ENCODE results near the gene EPC1.
A peak's percentile ranks its signal among the peaks of the same experiment; 100 is the strongest.
"Not testable (repeated sequence)": the region's sequence is repeated elsewhere in the genome, so short reads cannot be mapped to it uniquely, and the experiment has no call there.

Gene EPC1

DNA sequence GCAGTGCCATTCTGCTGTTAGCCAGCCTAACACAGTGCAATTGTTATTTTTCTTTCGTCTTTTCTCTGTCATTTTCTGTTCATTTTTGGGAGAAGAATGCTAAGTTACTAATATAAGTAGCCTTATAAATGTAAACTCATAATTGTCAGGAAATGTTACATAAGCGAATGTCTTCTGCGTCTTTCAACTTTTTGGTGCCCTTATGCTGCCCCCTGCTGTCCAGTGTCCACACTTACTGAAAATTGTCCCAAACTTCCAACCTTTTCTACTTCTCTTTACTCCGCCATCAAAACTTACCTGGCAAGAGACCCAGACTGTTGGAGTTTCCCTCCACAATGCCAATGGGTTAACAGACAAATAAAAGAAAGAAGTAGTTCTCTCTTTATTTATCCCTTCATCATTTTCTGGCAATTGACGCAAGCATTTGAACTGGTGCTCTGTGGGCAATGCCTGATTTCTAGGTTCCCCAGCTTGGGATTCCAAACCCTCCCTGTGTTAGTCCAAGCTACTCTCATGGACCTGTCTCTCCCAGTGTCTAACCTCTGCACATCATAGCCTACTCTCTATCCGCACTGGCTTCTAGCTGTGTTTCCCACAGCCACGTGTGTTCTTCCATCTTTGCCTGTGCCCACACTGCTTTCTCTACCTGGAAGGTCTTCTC lies 21.0 kb upstream of the EPC1 start:
- peak; percentile 73 for DNase-seq

DNA sequence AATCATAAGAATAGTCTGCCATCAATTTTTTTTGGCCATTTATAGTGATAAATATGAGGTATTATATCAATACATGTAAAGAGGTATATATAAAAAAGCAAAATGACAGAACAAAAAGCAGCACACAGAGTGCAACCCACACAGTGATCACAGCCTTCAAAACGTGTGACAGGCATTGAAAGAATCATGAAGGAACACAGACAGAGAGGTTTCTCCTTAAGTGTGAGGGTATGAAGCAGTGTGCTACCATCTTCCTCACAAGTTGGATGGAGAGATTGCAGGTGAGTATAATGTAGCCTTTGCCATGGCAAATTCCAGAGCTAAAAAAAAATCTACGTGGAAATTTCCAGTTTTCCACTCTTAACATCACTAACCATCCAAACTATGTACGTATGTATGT lies 19.6 kb upstream of the EPC1 start:
- DNase-seq, result no peak

DNA sequence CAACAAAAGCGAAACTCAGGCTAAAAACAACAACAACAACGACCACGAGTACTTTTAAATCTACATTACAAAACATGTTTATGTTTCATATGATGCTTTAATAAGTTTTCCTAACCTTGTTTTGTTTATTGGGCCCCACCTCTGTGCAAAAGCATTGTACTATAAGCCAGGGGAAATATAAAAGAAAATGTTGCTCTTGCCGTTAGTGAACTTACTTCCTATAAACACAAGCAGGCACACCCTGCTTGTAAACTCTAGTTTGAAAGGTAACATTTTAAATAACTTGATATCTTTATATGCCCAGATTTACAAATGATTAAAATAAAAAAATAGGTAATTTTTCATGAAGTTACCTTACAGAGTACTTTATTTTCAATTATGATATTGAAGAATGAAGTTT lies 19.2 kb upstream of the EPC1 start:
- no peak for DNase-seq

DNA sequence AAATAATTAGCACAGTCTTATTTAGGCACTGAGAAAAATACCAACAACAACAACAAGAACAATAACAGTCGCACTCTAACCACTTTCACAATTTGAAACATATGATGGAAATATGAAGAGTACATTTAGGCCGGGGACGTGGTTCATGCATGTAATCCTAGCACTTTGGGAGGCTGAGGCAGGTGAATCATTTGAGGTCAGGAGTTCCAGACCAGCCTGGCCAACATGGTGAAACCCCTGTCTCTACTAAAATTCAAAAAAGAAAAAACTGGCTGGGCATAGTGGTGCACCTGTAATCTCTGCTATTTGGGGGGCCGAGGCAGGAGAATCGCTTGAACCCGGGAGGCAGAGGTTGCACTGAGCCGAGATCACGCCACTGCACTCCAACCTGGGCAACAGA lies 18.4 kb upstream of the EPC1 start:
- DNase-seq, result not testable (repeated sequence)

DNA sequence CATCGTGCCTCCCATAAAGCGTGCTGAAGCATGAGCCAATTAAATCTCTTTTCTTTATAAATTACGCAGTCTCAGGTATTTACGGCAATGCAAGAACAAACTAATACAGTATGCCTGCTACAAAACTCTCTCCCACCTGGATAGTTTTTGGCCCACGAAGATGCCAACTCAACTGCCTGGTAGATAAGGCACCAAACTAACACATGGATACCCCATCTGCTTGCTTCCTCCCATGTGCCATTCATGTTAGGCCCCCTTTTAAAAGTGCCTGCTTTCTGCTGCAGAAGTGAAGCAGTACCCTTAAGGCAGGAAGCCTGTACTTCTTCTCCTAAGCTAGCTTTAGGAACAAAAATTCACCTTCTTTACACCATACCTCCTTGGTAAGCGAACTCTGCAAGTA lies 15.6 kb upstream of the EPC1 start:
- no peak for DNase-seq

DNA sequence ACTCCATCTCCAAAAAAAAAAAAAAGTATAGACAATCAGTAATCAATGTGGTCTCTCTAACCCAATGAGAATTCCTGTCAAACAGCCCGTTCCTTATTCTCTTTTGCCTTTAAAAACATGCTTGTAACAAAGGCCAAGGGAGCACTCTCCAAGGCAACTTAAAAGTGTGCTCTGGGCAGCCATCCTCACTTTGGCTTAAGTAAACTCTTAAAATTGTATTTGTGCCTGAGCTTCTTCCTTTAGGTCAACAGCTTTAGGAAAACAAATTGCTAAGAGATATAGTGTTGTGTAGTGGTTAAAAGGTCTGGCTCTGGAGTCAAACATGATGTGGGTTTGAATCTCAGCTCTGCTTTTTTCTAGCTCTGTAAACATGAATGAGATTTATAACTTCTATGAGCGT lies 13.9 kb upstream of the EPC1 start:
- DNase-seq, result no peak

DNA sequence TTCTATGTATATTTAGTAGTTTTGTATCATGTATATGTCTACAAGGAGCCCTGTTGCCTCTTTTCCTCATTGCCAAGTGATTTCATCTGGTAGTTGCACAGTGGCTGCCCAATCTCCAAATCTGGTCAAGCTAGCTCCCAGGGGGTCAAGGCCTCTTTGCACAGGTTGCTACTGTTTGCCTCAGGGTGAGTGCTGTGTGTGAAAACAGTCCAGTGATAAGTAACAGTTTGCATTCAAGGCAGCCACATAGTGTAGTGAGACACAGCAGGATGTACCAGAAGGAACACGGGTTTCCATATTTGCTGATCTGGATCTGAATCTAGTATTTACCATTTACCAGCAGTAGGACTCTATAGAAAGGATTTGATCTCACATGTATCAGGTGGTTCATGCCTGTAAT lies 13.3 kb upstream of the EPC1 start:
- DNase-seq, result no peak

DNA sequence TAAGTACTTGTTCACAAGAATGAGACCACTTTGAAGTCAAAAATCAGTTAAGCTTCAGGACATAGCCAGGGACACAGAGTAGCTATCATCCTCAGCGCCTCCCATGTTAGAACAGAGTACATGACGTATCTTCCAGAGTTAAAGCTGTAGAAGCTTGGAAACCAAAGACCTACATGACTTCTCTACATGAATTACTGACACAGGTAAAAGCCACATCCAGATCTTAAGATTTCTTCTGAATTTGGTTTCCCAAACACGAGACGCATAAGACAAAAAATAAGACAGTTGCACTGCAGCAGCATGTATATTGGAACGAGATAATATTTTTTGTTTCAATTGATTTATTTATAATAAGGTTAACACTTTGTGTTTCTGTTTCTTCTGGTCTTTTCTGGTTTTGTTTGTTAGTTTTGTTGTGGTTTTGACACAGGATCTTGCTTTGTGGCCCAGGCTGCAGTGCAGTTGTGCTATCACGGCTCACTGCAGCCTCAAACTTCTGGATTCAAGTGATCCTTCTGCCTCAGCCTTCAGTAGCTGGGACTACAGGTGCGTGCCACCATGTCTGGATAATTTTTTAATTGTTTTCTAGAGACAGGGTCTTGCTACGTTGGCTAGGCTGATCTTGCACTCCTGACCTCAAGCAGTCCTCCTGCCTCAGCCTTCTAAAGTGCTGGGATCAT lies 10.2 kb upstream of the EPC1 start:
- no peak for DNase-seq

DNA sequence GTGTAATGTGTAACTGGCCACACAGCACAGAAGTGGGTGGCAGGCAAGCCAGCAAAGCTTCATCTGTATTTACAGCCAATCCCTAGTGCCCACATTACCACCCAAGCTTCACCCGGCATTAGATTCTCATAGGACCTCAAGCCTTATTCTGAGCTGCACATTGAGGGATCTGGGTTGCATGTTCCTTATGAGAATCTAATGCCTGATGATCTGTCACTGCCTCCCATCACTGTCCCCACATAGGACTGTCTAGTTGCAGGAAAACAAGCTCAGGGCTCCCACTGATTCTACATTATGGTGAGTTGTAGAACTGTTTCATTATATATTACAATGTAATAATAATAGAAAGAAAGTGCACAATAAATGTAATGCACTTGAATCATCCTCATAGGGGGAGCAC lies 7.7 kb upstream of the EPC1 start:
- DNase-seq, result not testable (repeated sequence)

DNA sequence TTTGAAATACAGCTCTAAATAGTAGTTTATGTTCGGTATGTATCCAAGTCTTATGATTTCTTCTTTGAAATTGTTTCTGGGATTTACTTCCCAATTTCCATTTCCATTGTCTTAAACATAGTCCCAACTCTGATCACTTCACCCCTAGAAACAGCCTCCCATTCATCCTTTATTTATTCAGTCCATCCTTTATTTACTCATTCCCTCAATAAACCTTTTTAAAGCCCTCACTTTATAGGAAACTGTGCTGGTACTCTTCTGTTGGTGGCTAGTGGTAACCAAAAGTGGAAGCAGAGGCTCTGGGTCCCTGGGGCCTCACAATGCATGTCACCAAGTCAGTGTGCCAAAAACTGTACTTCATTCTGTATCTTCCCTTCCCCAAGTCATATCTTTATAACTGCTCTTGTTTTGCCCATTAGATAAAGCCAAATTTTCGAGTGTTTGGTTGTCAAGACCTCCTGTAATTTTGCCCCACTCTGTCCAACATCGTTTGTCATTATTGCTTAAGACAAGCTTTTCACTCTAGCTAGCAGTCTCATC lies 3.9 kb upstream of the EPC1 start:
- no peak for DNase-seq

DNA sequence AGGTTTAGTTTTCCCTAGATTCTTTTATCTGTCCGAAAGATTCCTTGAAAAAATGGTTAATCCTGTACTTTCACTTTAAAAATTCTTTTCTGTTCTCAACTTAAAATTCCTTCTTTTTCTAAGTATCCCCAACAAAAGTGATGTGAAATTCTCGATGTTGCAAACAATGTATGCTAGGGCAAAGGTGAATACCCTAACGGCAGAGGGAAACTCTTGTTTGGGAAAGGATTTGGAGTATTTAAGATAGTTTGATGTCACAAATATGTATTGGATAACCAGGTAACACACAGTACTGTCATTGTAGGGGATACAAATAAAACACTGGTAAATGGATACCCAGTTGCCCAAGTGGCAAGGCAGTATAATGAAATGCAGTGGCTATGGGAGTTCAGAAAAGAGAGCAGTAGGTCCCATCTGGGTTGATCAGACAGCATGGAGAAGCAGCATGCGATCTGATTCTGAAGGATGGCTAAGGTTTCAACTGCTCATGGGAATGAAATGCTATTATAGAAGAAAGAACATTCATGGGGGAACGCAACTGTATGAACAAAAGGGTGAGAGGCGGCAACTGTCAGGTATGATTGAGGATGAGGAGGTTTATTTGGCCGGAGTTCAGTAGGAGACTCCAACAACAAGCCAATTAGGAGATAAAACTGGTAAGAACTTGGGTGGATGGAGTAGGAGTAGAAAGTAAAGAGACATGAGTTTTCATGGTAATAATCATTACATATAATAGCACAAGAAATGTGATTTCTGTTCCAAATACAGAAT lies 3.2 kb upstream of the EPC1 start:
- no peak for DNase-seq

DNA sequence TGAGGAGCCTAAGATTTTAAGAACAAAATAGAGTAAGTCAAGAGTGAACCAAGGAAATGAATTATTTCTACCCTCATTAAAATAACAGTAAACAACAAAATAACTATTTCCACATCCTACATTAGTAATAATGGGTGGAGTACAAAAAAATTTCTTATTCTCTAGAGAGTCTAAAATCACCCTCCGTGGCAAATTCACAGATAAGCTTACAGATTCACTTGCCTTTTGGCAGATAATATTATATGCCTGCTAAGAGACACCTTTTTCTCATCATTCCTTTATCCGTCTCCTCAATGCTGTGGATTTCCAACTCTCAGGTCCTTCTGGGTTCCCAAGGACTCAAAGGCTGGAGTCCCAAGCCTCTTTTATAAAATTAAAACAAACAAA lies 2.2 kb upstream of the EPC1 start:
- no peak for DNase-seq

DNA sequence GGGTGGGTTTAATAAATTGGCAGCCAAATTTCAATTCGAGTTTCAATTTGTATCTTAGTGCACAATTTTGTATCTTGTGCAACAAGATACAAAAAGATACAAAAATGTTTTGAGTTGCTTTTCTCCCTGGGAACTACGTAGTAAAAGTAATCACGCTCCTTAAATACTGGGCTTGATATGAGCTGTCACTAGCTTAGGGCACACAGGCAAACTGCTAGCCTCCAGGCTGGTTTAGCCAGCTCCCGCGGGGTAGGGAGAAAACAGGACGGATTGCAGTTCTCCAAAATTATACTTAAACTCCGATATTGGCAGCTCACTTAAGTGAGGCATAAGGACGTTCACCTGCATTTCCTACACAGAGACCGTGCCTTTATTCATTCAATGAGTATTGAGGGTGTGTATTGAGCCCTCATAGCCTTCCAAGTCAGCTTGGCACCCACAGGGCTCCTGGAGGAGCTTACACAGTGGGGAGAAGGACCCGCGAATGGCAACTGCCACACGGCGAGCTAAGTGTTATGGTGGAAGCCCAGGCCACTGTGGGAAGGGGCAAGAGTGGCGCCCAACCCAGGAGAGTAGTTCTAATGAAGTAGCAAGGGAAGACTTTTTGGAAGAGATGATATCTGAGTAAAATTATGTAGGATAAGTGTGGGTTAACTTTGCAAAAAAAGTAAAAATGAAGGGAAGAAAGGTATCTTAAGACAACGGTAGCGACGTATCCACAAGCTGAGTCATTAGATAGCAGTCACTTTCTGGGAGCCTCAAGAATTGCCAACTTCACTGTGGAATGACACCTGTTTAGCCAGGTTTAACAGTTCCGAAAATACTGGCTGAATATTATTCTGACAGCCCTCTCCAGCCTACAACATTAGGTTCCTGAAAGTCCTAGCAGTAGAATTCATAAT lies 1.6 kb upstream of the EPC1 start:
- no peak for DNase-seq

DNA sequence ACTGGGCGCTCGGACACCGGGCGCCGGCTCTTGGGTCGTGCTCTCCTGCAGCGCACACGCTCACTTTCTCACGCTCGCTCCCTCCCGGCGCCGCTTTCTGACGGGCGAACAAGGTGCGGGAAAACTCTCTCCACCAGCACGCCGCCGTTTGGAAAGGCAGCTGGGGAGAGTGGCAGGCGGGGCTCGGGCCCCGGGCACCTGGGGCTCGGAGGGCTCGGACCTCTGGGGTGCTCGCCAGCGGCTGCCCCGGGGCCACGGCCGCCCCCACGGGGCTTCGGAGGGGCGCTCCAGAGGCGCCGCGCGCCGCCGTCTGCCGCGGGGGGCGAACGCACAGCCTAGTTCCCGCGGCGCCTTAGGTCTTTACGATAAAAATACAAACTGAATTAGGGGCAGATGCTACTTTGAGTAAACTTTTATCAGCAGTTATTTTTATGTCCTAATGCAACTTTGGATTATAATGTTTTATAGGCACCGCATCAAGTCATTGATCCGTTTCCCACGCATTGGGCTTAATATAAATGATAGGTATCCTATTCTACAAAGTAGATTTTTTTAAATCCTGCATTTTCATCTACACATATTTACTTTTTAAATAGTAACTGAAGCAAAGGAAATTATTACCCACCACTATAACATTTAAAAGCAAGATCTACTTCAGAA lies 535 bp upstream of the EPC1 start:
- no peak for DNase-seq

DNA sequence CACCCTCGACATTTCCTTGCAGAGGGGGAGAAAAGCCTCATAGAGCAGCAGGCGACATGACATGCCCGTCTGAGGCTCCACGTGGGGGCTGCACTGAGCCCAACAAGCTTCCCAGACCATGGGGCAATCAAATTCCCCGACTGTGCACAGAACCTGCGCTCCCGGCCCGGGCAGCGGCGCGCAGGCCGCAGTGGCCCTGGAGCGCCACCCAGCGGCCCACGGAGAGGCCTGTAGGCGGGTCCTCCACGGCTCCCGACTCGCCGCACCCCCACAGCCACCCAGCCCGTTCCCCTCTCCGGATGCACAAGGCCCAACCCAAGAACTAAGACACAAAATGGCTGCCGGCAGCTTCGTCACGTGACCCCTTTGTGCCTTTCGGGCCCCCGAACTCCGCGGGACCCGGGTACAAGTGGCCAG lies 816 bp downstream of the EPC1 start:
- peak; percentile 87 for DNase-seq

DNA sequence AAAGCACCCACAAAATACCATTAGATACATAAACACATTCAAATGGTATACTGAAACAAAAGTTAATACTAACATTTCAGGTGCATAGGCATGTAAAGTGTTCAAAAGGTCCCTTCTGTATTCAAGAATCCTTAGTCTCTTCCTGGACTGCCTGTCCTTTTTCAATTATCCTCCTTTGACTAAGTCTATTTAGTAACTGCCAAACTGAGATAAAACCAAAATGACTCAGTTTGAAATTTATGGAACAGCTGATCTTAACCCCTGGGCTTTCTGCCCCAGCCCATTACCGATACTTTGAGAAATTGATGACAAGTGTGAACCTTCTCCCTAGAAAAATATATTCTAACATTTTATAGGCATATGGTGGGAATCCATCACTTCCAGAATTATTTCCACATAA lies 5.4 kb downstream of the EPC1 start:
- DNase-seq, result no peak

DNA sequence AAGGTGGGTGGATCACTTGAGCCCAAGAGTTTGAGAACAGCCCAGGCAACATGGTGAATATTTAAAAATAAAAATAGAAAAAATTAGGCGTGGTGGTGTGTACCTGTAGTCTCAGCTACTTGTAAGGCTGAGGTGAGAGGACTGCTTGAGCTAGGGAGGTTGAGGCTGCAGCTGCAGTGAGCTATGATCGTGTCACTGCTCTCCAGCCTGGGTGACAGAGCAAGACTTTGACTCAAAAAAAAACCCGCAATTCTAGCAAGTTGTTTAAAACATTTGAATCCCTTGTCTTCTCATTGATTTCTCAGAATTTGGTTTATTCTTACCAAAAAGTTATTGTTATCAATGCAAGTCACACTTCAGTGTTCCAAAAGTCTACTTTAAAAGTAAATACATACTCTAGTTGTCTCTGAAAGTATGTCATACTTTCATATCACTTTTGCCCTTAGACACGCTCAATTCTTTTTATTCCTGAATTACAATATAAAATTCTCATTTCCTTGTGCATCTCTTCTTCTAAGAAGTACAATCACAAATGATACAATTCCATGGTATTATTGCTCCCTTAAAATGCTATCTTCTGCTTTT lies 6.3 kb downstream of the EPC1 start:
- no peak for DNase-seq

DNA sequence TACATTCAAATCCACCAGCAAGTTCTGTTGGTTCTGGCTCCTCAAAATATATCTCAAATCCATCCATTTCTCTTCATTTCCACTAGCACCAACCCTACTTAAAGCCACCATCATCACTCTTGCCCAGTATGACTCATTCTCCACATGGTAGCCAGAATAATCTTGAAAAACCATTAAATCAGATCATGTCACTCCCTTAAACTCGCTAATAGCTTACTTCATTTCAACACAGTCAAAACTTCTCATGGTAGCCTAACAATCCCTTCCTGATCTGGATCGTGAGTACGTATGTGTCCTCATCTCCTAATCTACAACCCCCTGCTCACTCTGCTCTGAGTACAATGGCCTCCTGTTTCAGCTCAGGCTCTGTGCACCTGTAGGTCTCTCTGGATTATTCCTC lies 8.7 kb downstream of the EPC1 start:
- DNase-seq, result no peak

DNA sequence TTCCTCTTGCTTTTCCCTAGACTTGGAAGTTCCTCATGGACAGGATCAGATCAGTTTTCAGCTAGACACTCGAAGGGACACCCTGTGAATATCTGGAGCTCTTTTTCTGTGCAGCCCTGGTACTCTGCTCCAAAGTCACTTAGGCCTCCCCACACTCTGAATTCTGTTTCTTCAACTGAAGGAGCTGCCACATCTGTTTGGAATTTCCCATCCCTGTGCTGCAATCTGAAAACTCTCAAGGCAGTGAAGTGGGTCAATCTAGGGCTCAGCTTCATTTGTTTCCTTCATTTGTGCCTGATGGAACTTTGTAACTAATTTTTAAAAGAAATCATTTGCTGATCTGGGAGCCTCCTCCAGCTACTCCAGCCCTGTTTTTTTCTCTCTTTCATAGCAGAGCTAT lies 9.6 kb downstream of the EPC1 start:
- no peak for DNase-seq

DNA sequence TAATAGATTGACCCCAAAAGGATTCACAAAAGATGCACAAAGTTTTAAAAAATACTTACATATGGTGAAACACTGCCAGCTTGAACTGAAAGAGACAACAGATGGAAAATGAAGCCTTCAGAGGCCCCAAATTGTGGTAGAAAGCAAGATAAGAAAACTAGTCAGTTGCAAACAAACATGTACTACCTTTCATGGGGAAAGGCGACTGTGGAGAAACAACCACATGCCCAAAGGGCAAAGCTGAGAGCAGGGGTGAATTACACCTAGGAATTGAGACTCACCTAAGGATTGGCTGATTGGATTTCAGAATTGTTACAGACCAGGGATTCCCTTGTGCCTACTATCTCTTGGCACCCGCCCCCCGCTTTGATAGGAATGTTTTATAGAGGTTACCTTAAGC lies 13.1 kb downstream of the EPC1 start:
- no peak for DNase-seq

DNA sequence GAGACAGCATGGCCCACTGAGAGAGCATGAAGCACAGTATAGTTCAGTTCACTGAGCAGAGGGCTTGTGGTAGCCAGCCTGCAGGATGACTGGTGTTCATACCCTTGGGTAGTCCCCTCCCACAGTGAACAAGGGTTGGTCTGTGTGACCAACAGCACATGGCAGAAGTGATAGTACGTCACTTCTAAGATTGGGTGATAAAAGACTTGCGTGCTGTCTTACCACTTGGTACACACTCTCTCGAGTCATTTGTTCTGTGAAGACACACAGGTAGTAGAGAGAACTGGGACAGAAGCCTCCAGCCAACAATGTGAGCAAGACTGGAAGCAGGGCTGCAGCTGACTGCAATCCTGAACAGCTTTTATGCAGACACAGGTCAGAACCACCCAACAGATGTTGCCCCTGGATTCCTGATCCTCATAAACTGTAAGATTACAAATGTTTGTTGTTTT lies 14.6 kb downstream of the EPC1 start:
- peak; percentile 53 for DNase-seq

DNA sequence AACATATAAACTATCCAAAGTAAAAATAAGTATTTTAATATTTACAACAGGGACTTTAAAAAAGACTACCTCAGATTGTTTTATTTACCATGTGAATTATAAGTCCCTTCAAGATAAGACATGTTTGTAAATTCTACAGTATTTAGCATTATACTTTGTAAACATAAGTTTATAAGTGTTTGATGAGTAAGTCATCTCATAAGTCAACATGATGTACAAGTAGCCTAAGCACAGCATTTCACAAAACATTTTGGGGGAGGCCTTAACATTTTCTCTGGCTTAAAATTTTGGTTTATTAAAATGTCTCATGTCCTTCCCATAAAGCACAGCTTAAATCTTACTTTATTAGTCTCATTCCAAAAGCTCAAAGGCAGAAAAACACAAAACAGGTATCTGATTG lies 15.4 kb downstream of the EPC1 start:
- DNase-seq, result no peak
